ENCODE results near the gene PLXND1. TPM values are rescaled to one million over a fixed set of nuclear protein-coding genes. Genes with fewer than 3 reads are reported as not detected.

PLXND1 gene
- total RNA-seq, 1 experiment from 2014 or later, result 22.0 TPM

GRCh38 chr3:129563850-129564535 is 42.5 kb downstream of the PLXND1 start:
- no TSS peak for BruUV-seq (replicated peaks)
- DNase-seq, result no peak
- Mint-ChIP-seq H3K27ac (ENCODE audit: unreplicated experiment) (no peak overlapping the region), H3K27me3 (ENCODE audit: unreplicated experiment) (no peaks in the 10 kb centered on the region), H3K4me1 (ENCODE audit: low read depth, unreplicated experiment) (no peaks in the 10 kb centered on the region), H3K36me3 (ENCODE audit: insufficient read depth, unreplicated experiment) (no peaks in the 10 kb centered on the region), H3K9me3 (ENCODE audit: low read depth, unreplicated experiment) (no peaks in the 10 kb centered on the region), H3K4me3 (ENCODE audit: low read depth, unreplicated experiment) (no peak overlapping the region)
- intact Hi-C loops (cut with micrococcal nuclease; ENCODE audit: unreplicated experiment), result no loop called here
- TF ChIP-seq CTCF (IDR thresholded peaks at IDR 0.05; ENCODE audit: unreplicated experiment), result no peak
- CTCF ChIA-PET, result interaction anchor here (1.3 kb wide), 1 partner anchor 9 kb away, joined by 5 read pairs; no protein-coding TSS in a partner anchor

GRCh38 chr3:129563332-129563731 is 43.1 kb downstream of the PLXND1 start:
- H3K27ac Mint-ChIP-seq (ENCODE audit: unreplicated experiment), result no peak overlapping the region
- BruUV-seq (replicated peaks), result no TSS peak
- no peaks in the 10 kb centered on the region for H3K27me3 Mint-ChIP-seq (ENCODE audit: unreplicated experiment)
- CTCF ChIA-PET, result no interaction called here
- DNase-seq, result no peak
- intact Hi-C loops (cut with micrococcal nuclease; ENCODE audit: unreplicated experiment), result no loop called here
- no peaks in the 10 kb centered on the region for H3K36me3 Mint-ChIP-seq (ENCODE audit: insufficient read depth, unreplicated experiment)
- no peaks in the 10 kb centered on the region for H3K9me3 Mint-ChIP-seq (ENCODE audit: low read depth, unreplicated experiment)
- no peaks in the 10 kb centered on the region for H3K4me1 Mint-ChIP-seq (ENCODE audit: low read depth, unreplicated experiment)
- no peak overlapping the region for H3K4me3 Mint-ChIP-seq (ENCODE audit: low read depth, unreplicated experiment)
- no peak for TF ChIP-seq CTCF (IDR thresholded peaks at IDR 0.05; ENCODE audit: unreplicated experiment)

- CTCF ChIA-PET, result interaction anchor here (0.6 kb wide), 1 partner anchor 158 kb away, joined by 3 read pairs; no protein-coding TSS in a partner anchor
- Mint-ChIP-seq H3K27ac (ENCODE audit: unreplicated experiment) (no peak overlapping the region), H3K9me3 (ENCODE audit: low read depth, unreplicated experiment) (no peaks in the 10 kb centered on the region), H3K27me3 (ENCODE audit: unreplicated experiment) (no peaks in the 10 kb centered on the region), H3K4me1 (ENCODE audit: low read depth, unreplicated experiment) (no peaks in the 10 kb centered on the region), H3K36me3 (ENCODE audit: insufficient read depth, unreplicated experiment) (no peaks in the 10 kb centered on the region), H3K4me3 (ENCODE audit: low read depth, unreplicated experiment) (no peak overlapping the region)
- no peak for DNase-seq
- BruUV-seq (replicated peaks), result no TSS peak
- intact Hi-C loops (cut with micrococcal nuclease; ENCODE audit: unreplicated experiment), result no loop called here
- no peak for TF ChIP-seq CTCF (IDR thresholded peaks at IDR 0.05; ENCODE audit: unreplicated experiment)
Observed at GRCh38 chr3:129562803-129563202, 43.7 kb downstream of the PLXND1 start.

GRCh38 chr3:129561619-129562248 is 44.7 kb downstream of the PLXND1 start:
- no peak overlapping the region for H3K27ac Mint-ChIP-seq (ENCODE audit: unreplicated experiment)
- no peaks in the 10 kb centered on the region for H3K36me3 Mint-ChIP-seq (ENCODE audit: insufficient read depth, unreplicated experiment)
- DNase-seq, result no peak
- BruUV-seq (replicated peaks), result no TSS peak
- no peaks in the 10 kb centered on the region for H3K4me1 Mint-ChIP-seq (ENCODE audit: low read depth, unreplicated experiment)
- H3K9me3 Mint-ChIP-seq (ENCODE audit: low read depth, unreplicated experiment), result no peaks in the 10 kb centered on the region
- intact Hi-C loops (cut with micrococcal nuclease; ENCODE audit: unreplicated experiment), result no loop called here
- CTCF ChIA-PET, result interaction anchor here (0.5 kb wide), 1 partner anchor 1427 kb away, joined by 4 read pairs; no protein-coding TSS in a partner anchor
- no peak overlapping the region for H3K4me3 Mint-ChIP-seq (ENCODE audit: low read depth, unreplicated experiment)
- no peak for TF ChIP-seq CTCF (IDR thresholded peaks at IDR 0.05; ENCODE audit: unreplicated experiment)
- H3K27me3 Mint-ChIP-seq (ENCODE audit: unreplicated experiment), result no peaks in the 10 kb centered on the region

Data from Calu3 (cell line).